Measurements from ENCODE around the gene SRR.

GRCh38 chr17:2275722-2276121, 28.0 kb upstream of the SRR start:
- no peak for TF ChIP-seq CTCF (IDR thresholded peaks at IDR 0.05)
- no peak for TF ChIP-seq POLR2A (IDR thresholded peaks at IDR 0.05)

Data from breast epithelium (tissue), 3 donors.